HG03060 (cell line): Measurements from ENCODE around the gene HS6ST2.

Source experiments
- ATAC-seq: cut with Tn5 transposase; IDR thresholded peaks from one replicate; pipeline ENCODE4 v1.9.1; 2021; ENCODE audit warnings: low read depth, moderate number of reproducible peaks; ENCODE audit not compliant: unreplicated experiment

Gene HS6ST2

GRCh38 chrX:132748909-132749308 lies 209.5 kb downstream of the HS6ST2 start:
- ATAC-seq, result no peak

GRCh38 chrX:132748268-132748667 lies 210.2 kb downstream of the HS6ST2 start:
- ATAC-seq, result no peak

DNA sequence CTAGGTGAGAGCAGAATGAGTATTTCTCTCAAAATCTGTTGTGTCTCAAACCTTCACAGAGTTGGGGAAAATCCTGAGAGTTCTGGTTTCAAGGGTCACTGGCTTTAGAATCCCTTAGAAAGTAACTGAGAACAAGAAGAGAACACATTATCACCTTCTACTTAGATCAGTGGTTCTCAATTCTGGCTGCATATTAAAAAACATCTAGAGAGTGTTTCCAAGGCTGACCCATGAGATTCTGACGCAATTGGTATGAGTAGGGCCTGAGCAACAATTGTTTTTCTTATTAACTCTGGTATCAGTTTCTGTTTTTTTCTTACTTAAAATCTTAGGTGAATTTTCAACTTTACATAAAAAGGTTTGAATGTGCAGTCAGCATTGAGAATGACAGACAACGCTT lies 212.8 kb downstream of the HS6ST2 start:
- ATAC-seq, result no peak

GRCh38 chrX:132744470-132744869 lies 214.0 kb downstream of the HS6ST2 start:
- no peak for ATAC-seq

- ATAC-seq, result no peak
Measured at GRCh38 chrX:132743086-132743485, 215.3 kb downstream of the HS6ST2 start.

DNA sequence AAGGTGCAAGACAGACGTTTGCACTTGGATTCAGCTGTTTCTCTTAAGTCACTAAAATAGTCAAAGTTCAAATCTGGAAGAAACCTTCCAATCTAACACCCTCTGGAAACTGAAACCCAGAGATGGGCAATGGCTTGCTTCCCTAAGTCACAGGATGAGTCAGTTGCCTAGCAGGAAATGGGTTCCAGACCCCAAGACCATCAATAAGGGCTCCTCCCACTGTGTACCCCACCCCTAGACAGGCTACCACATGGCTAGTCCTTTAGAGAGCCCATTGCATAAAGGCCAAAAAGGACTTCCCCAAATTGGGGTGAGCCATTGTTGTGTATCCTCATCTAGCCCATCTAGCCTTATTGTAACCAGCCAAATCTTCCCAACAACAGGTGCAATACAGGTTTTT lies 216.2 kb downstream of the HS6ST2 start:
- no peak for ATAC-seq

DNA sequence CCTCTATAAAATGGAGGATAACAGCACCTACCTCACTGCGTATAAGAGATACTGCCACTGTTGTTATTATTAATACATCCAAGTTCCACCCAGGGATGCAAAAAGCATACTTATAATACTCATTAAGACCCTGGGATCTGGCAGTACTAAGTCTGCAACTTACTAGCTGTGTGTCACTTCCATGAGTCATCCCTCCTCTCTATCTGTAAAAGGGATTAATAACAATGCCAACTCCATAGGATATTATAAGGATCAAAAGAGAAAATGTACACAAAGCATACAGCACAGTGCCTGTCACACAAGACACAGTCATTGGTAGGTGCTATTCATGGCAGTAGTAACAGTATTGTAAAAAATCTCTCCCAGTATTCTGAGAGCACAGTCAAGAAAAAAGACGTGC lies 216.7 kb downstream of the HS6ST2 start:
- ATAC-seq, result no peak

GRCh38 chrX:132740316-132741123 lies 217.9 kb downstream of the HS6ST2 start:
- no peak for ATAC-seq

- ATAC-seq, result no peak
Measured at GRCh38 chrX:132738951-132739350, 219.5 kb downstream of the HS6ST2 start.

DNA sequence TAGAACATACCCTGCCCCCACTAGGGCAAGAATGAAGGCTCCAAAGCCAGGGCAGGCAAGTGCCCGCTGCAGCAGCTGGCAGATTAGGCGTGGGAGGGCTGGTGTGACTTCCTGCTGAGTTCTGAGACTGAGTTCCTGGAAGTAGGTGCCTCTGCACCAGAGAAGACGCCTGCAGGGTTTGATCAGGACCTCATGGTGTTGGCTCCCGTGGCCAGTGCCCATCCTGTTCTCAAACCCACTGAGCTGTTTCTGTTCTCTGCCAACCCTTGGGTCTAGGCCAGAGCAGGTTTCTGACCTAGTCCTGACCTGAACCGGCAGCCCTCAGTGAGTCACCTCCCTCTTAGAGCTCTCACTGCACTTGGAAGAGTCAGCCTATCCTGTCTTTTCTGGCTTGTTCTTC lies 220.7 kb downstream of the HS6ST2 start:
- ATAC-seq, result no peak

DNA sequence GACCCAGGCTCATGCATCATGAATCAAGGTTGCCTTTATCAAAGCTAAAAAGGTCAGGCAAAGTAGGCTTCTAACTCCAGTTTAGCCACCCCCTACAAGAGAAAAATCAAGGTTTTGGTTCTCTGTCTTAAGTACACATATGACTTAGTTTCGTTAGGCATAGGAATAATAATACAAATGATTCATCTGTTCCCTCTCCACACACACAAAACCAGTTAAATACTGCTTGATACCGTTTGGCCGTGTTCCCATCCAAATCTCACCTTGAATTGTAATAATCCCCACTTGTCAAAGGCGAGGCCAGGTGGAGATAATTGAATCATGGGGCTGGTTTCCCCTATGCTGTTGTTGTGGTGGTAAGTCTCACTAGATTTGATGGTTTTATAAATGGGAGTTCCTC lies 226.2 kb downstream of the HS6ST2 start:
- no peak for ATAC-seq

DNA sequence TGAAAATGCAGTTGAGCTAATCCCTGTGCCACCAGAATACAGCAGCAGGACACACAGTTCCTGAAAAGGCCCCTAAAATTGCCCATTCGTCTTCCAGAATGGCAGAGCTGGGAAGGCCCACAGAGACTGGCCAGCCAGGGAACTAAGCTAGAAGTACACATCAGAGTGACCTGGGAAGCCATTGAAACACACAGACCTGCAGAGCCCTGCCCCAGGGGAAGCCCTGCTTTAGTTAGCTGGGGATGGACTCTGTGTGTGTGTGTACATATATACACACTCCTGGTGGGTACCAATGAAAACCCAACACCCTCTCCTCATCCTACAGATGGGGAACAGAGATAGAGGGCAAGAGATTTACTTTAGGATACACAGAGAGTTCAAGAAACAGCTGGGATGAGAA lies 227.7 kb downstream of the HS6ST2 start:
- ATAC-seq, result no peak

DNA sequence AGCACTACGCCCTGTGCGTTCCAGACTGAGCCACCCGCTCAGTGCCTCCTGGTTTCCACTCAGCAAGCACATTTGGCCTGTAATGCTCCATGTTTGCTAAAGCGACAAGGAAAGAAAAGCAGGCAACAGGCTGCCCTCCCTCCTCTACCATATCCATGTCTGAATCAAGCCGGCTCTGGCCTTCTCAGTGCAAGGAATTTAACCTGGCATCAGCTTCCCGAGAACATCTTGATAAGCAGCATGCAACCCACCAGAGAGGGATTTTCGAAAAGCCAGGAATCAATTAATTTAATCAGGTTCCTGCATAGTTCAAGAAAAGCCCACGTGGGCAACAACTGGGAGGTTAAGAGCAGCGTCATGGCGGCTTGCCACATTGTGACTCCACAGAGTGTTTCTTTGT lies 228.2 kb downstream of the HS6ST2 start:
- ATAC-seq, result no peak

DNA sequence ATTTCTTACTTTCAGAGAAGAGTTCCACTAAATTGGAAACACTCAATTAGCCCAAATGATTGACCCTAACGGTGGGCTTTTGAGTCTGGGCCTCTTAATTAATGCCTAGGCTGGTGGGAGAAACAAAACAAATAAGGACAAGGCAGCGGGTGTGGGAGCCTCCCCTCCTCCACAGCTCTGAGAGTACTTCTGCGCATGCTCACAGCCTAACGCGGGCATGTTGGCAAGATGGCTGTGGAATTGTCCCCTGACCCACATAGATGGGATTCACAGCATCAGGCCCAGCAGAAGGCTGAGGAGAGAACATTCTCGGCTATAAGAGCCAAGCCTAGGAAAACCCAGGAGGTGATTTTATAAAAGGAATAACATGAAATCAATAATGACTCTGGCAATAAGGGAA lies 230.1 kb downstream of the HS6ST2 start:
- ATAC-seq, result no peak

DNA sequence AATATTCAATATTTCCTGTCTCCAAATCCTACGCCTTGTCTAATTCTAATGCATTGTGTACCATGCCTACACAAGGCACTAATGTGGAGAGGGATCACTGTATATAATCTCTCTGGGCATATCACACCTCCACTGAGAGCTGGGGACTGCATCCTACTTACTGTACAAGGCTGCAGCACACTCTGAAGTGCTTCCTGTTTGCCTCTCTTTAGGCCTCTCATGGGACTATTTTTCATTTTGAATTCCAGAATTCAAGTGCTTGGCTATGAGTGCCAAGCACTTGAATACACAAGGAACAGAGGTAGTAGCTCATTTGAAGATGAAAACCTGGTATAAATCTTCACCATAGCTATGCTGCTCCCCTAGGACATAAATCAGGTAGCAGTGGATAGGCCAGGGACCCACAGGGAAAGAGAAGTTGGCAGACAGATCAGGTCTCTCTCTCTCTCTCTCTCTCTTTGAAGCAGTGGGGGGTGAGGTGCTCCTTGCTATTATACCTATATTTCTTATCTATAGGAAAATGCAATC lies 239.9 kb downstream of the HS6ST2 start:
- no peak for ATAC-seq

DNA sequence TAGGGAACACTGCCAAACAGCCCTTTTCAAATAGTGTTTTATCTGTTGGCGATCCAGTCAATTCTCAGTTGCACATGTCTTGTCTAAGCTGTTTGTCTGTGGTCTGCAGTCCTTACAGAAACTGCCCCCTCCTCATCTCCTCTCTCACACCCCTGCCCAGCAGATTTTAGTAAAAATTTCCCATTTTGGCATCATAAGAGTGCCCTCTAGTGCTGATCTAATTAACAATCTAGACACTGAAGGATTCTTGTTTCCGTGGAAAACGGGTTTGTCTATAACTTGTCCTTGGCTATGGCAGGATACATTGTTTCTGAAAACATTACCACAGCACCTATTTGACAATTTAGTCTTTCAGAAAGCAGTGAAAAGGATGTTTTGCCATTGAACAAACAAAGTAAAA lies 242.4 kb downstream of the HS6ST2 start:
- no peak for ATAC-seq

GRCh38 chrX:132714913-132715312 lies 243.5 kb downstream of the HS6ST2 start:
- no peak for ATAC-seq

DNA sequence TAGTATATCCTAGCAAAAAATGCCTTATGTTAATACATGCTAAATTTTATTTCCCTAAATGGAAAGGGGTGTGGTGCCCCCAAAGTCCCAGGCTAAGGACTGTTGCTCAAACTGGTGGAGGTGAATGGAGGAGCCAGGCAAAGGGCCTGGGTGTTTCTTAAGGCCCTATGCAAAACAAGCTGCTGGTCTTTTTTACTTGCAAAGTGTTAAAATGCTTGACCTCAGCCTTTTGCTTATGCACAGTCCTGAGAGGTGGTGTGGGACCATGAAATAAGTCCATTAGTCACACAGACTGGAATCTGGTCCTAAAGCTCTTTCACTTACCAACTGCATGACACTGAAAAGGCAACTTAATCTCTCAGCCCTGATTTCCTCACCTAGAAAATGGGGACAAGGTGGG lies 246.1 kb downstream of the HS6ST2 start:
- ATAC-seq, result no peak

- ATAC-seq, result no peak
Measured at GRCh38 chrX:132710656-132711155, 247.7 kb downstream of the HS6ST2 start.

DNA sequence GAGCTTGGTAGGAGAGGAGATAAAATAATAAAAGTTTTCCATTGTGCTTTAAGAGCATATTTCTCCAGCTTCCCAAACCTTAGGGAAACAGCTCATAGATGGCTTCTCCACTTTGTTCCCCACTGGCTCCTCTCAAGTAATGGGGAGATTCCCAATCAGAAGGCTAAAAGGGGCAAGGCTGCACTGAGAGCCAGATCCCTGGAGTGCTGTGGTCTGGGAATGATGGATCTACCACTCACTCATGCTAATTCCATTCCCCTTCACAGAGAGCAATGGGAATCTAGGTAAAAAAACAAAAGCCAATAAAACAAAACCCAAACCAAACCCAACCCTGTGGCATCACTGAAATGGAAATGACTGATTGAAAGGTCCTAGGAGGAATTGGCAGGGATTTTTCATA lies 249.9 kb downstream of the HS6ST2 start:
- no peak for ATAC-seq

DNA sequence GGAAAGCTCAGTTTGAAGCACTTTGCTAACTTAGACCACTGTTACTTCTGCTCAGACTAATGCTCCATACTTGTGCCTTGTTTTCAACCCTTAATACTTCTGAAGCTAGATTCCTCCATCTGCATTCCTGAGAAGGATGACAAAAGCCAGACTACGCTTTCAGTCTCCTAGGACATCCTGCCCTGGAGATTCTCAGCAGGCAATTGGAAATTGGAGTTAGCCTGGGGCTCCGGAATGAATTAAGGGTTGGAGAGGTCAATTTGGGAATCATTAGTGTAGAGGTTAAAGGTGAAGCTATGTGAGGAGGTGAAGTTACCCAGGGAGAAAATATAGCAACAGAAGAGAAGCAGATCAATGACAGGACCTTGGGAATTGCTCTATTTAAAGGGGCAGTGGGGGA lies 253.7 kb downstream of the HS6ST2 start:
- ATAC-seq, result no peak

DNA sequence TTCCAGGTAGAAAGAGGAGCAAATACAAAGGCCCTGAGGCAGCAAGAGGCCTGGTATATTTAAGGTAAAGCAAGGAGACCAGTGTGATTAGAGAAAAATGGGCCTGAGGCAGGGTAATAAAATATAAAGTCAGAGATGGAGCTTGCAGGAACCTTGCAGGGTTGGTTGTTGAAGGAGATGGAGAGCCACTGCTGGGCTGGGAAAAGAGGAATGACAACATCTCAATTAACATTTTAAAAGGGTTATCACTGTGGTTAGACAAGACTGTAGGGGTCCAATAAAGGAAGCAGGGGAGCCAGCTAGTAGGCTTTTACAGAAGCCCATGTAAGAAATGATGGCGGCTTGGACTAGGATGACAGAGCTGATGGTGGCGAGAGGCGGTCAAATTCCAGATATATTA lies 264.0 kb downstream of the HS6ST2 start:
- no peak for ATAC-seq
